Measurements from ENCODE around the gene MCC. TPM values are rescaled to one million over a fixed set of nuclear protein-coding genes. Genes with fewer than 3 reads are reported as not detected.

Gene MCC
- total RNA-seq, 1 experiment from 2014 or later: 7.6 TPM

- no peak overlapping the region for H4K91ac ChIP-seq (ENCODE audit: insufficient read length, low read depth, low read length)
- no peak overlapping the region for H4K5ac ChIP-seq (ENCODE audit: insufficient read length, low read depth, low read length)
- no peak overlapping the region for H2BK120ac ChIP-seq (ENCODE audit: low read depth, low read length, poor library complexity, severe bottlenecking)
- H3T11ph ChIP-seq (ENCODE audit: low read length): no peak overlapping the region
- no peaks in the 10 kb centered on the region for H4K20me1 ChIP-seq (ENCODE audit: control insufficient read depth, insufficient read depth, insufficient read length)
- H2BK12ac ChIP-seq (ENCODE audit: insufficient read length, low read depth, low read length): no peak overlapping the region
- TF ChIP-seq, protein P1, sequence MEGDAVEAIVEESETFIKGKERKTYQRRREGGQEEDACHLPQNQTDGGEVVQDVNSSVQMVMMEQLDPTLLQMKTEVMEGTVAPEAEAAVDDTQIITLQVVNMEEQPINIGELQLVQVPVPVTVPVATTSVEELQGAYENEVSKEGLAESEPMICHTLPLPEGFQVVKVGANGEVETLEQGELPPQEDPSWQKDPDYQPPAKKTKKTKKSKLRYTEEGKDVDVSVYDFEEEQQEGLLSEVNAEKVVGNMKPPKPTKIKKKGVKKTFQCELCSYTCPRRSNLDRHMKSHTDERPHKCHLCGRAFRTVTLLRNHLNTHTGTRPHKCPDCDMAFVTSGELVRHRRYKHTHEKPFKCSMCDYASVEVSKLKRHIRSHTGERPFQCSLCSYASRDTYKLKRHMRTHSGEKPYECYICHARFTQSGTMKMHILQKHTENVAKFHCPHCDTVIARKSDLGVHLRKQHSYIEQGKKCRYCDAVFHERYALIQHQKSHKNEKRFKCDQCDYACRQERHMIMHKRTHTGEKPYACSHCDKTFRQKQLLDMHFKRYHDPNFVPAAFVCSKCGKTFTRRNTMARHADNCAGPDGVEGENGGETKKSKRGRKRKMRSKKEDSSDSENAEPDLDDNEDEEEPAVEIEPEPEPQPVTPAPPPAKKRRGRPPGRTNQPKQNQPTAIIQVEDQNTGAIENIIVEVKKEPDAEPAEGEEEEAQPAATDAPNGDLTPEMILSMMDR (conservative IDR thresholded peaks at IDR 0.05): no peak
- H3K79me2 ChIP-seq (ENCODE audit: insufficient read depth, low read length): no peaks in the 10 kb centered on the region
- H2BK15ac ChIP-seq (ENCODE audit: low read depth, low read length): no peak overlapping the region
- H3K27ac Mint-ChIP-seq: no peak overlapping the region
- no peaks in the 10 kb centered on the region for H3K23me2 ChIP-seq (ENCODE audit: insufficient read length, low read depth, low read length, poor library complexity, severe bottlenecking)
- no peak for DNase-seq
- H3K79me1 ChIP-seq (ENCODE audit: insufficient read depth, low read depth, low read length, poor library complexity, severe bottlenecking): no peaks in the 10 kb centered on the region
- no peak overlapping the region for H4K8ac ChIP-seq (replicated peaks; ENCODE audit: insufficient read length, low read depth, low read length)
- no peak overlapping the region for H2AK5ac ChIP-seq (ENCODE audit: insufficient read length, low read length)
- no peak overlapping the region for H3K9ac ChIP-seq (ENCODE audit: extremely low read depth, insufficient read length, low read length)
- no peak overlapping the region for H3K18ac ChIP-seq (ENCODE audit: insufficient read length, low read depth, low read length)
- no peaks in the 10 kb centered on the region for H3K9me3 ChIP-seq (ENCODE audit: control insufficient read depth, low read depth, low read length)
- H3K4me1 ChIP-seq (ENCODE audit: insufficient read depth, low read length): peaks cover 21% of the 10 kb centered on the region; the same call in 1 of the 2 replicates
- H3K14ac ChIP-seq (ENCODE audit: insufficient read depth, low read length): no peak overlapping the region
- no peak overlapping the region for H3K4me2 ChIP-seq (ENCODE audit: insufficient read depth, insufficient read length, low read length)
- H3K4me1 Mint-ChIP-seq: peaks cover 18 to 32% of the 10 kb centered on the region in 2 experiments
- no CpG with 5 or more reads among the region's 14 CpGs for WGBS (ENCODE audit: extremely low coverage, insufficient read length, low lambda C conversion rate)
- H3K36me3 Mint-ChIP-seq (ENCODE audit: insufficient read depth in 1 of 3, low read depth in 3 of 3): no peaks in the 10 kb centered on the region
- H2BK20ac ChIP-seq (ENCODE audit: low read depth, low read length, poor library complexity, severe bottlenecking): no peak overlapping the region
- H3K27ac ChIP-seq (ENCODE audit: insufficient read length, low read depth, low read length): no peak overlapping the region
- no peak overlapping the region for H3K23ac ChIP-seq (ENCODE audit: insufficient read length, low read depth, low read length)
- H2AFZ ChIP-seq (ENCODE audit: low read length): no peak overlapping the region
- H3K4me3 Mint-ChIP-seq: no peak overlapping the region
- no peaks in the 10 kb centered on the region for H3K9me3 Mint-ChIP-seq
- no peak overlapping the region for H2BK5ac ChIP-seq (ENCODE audit: insufficient read length, low read length)
- H3K27me3 Mint-ChIP-seq (ENCODE audit: low read depth): no peaks in the 10 kb centered on the region
- no peak overlapping the region for H3K56ac ChIP-seq (ENCODE audit: insufficient read length, low read depth, low read length)
- H3K4ac ChIP-seq (ENCODE audit: low read depth, low read length): no peak overlapping the region
- no peaks in the 10 kb centered on the region for H3K27me3 ChIP-seq (ENCODE audit: insufficient read depth, low read length)
Measured at GRCh38 chr5:113213551-113214425, 274.5 kb downstream of the MCC start.

Data from H9 (cell line).